Neural cell (in vitro differentiated cells): ENCODE results near the gene CAPS. TPM values are rescaled to one million over a fixed set of nuclear protein-coding genes. Genes with fewer than 3 reads are reported as not detected.

ENCODE experiments used
- H2AFZ ChIP-seq: fragments of 200-600, 300-800 bp; sonication (generic), shearing (Covaris generic); 2 replicates; pipeline ENCODE4 v1.6.0; 2014; ENCODE audit warnings: low read depth, mild to moderate bottlenecking, antibody characterized with exemption, low read length, moderate library complexity
- H3F3A ChIP-seq: fragments of 200-600 bp; shearing (Covaris generic); 2 replicates; pipeline ENCODE4 v1.6.1; 2016; ENCODE audit warnings: mild to moderate bottlenecking, moderate library complexity, mixed read lengths, antibody characterized with exemption, low read length; ENCODE audit not compliant: insufficient read depth, poor library complexity, severe bottlenecking
- H3K27ac ChIP-seq: fragments of 200-600, 300-800 bp; sonication (generic), shearing (Covaris generic); 2 replicates; pipeline ENCODE4 v1.5.1; 2014; ENCODE audit warnings: mild to moderate bottlenecking, low read length, moderate library complexity
- H3K27me3 ChIP-seq: fragments of 300-800, 200-600 bp; sonication (generic), shearing (Covaris generic); 2 replicates; pipeline ENCODE4 v1.6.0; 2014; ENCODE audit warnings: mild to moderate bottlenecking, low read depth, low read length, moderate library complexity; ENCODE audit not compliant: insufficient read depth
- H3K36me3 ChIP-seq: fragments of 300-800, 200-600 bp; sonication (generic), shearing (Covaris generic); 2 replicates; pipeline ENCODE4 v1.5.1; 2014; ENCODE audit warnings: mild to moderate bottlenecking, antibody characterized with exemption, low read length, moderate library complexity; ENCODE audit not compliant: insufficient read depth
- H3K4me2 ChIP-seq: fragments of 300-800, 200-600 bp; sonication (generic), shearing (Covaris generic); 2 replicates; pipeline ENCODE4 v1.6.0; 2014; ENCODE audit warnings: mild to moderate bottlenecking, low read length
- H3K4me3 ChIP-seq: fragments of 300-800, 200-600 bp; sonication (generic), shearing (Covaris generic); 2 replicates; pipeline ENCODE4 v1.5.1; 2014; ENCODE audit warnings: mild to moderate bottlenecking, low read length, moderate library complexity
- H3K79me2 ChIP-seq: fragments of 200-600 bp; shearing (Covaris generic); replicated peaks from 2 replicates; pipeline ENCODE4 v1.6.0; 2014; ENCODE audit warnings: mild to moderate bottlenecking, low read length, moderate library complexity; ENCODE audit not compliant: insufficient read depth
- H3K9ac ChIP-seq: fragments of 300-800, 200-600 bp; sonication (generic), shearing (Covaris generic); 2 replicates; pipeline ENCODE4 v1.6.1; 2016; ENCODE audit warnings: mild to moderate bottlenecking, low read length, mixed read lengths
- H3K9me2 ChIP-seq: fragments of 200-600 bp; shearing (Covaris generic); 2 replicates; pipeline ENCODE4 v1.6.1; 2016; ENCODE audit warnings: mild to moderate bottlenecking, low read length, mixed read lengths; ENCODE audit not compliant: insufficient read depth
- H3K9me3 ChIP-seq: fragments of 200-600, 300-800 bp; sonication (generic), shearing (Covaris generic); 2 replicates; pipeline ENCODE4 v1.6.1; 2016; ENCODE audit warnings: mild to moderate bottlenecking, mixed run types, low read length, moderate library complexity, mixed read lengths
- H4K20me1 ChIP-seq: fragments of 200-600 bp; shearing (Covaris generic); 2 replicates; pipeline ENCODE4 v1.6.1; 2016; ENCODE audit warnings: mild to moderate bottlenecking, mixed run types; ENCODE audit not compliant: insufficient read depth
- CTCF ChIP-seq: fragments of 450-650 bp; IDR thresholded peaks from 2 replicates; pipeline ENCODE4 v1.5.1; 2014; ENCODE audit warnings: antibody characterized with exemption, mild to moderate bottlenecking, moderate library complexity; ENCODE audit not compliant: poor library complexity, severe bottlenecking
- EP300 ChIP-seq: fragments of 450-650 bp; conservative IDR thresholded peaks from 2 replicates; pipeline ENCODE4 v1.6.1; 2014; ENCODE audit warnings: antibody characterized with exemption, mild to moderate bottlenecking, moderate library complexity; ENCODE audit not compliant: poor library complexity, severe bottlenecking
- EZH2 ChIP-seq: fragments of 200-600, 300-800 bp; shearing (Covaris generic), sonication (generic); IDR thresholded peaks from 2 replicates; pipeline ENCODE4 v1.6.1; 2014; ENCODE audit warnings: antibody characterized with exemption, low read length, borderline replicate concordance, mild to moderate bottlenecking; ENCODE audit not compliant: insufficient read depth, poor library complexity, severe bottlenecking
- MXI1 ChIP-seq: fragments of 450-650 bp; conservative IDR thresholded peaks from 2 replicates; pipeline ENCODE4 v1.6.1; 2014; ENCODE audit warnings: antibody characterized with exemption, mild to moderate bottlenecking; ENCODE audit not compliant: poor library complexity, severe bottlenecking
- POLR2AphosphoS5 ChIP-seq: IDR thresholded peaks from 2 replicates; pipeline ENCODE4 v1.6.1; 2012
- RAD21 ChIP-seq: fragments of 450-650 bp; conservative IDR thresholded peaks from 2 replicates; pipeline ENCODE4 v1.6.1; 2014; ENCODE audit warnings: antibody characterized with exemption, mild to moderate bottlenecking, moderate library complexity
- REST ChIP-seq: IDR thresholded peaks from 2 replicates; pipeline ENCODE4 v1.6.1; 2012; ENCODE audit warnings: borderline replicate concordance
- SMC3 ChIP-seq: fragments of 450-650 bp; conservative IDR thresholded peaks from 2 replicates; pipeline ENCODE4 v1.6.1; 2014; ENCODE audit warnings: antibody characterized with exemption, mild to moderate bottlenecking, moderate library complexity; ENCODE audit not compliant: poor library complexity
- TAF1 ChIP-seq: IDR thresholded peaks from 2 replicates; pipeline ENCODE4 v1.6.1; 2012; ENCODE audit warnings: low read depth
- polyA plus RNA-seq: library from polyadenylated mRNA; depleted of rRNA; stranded (reverse); fragments of >200 nt; gene quantifications from 2 replicates; pipeline ENCODE4 v1.2.3, GENCODE V29; 2014

The CAPS gene
- polyA plus RNA-seq, 1 donor from 2014 or later = 10.5 TPM

- Histone ChIP-seq H3F3A (no peaks in the 10 kb centered on the region), H3K9me3 (no peaks in the 10 kb centered on the region), H3K36me3 (no peaks in the 10 kb centered on the region), H4K20me1 (no peaks in the 10 kb centered on the region), H2AFZ (no peak overlapping the region), H3K9me2 (no peaks in the 10 kb centered on the region), H3K4me3 (no peak overlapping the region), H3K79me2 (no peaks in the 10 kb centered on the region), H3K27me3 (no peaks in the 10 kb centered on the region), H3K27ac (no peak overlapping the region), H3K9ac (no peak overlapping the region), H3K4me2 (no peak overlapping the region)
- TF ChIP-seq TAF1 (no peak), MXI1 (no peak), RAD21 (no peak), EZH2 (no peak), REST (no peak), POLR2AphosphoS5 (no peak), SMC3 (no peak), EP300 (no peak), CTCF (no peak)
Observed at GRCh38 chr19:5877427-5877826, 36.6 kb upstream of the CAPS start.

- Histone ChIP-seq H3K27me3 (no peaks in the 10 kb centered on the region), H3K27ac (no peak overlapping the region), H3K79me2 (no peaks in the 10 kb centered on the region), H3F3A (no peaks in the 10 kb centered on the region), H2AFZ (no peak overlapping the region), H3K4me3 (no peak overlapping the region), H4K20me1 (no peaks in the 10 kb centered on the region), H3K9me2 (no peaks in the 10 kb centered on the region), H3K4me2 (no peak overlapping the region), H3K9ac (no peak overlapping the region), H3K9me3 (no peaks in the 10 kb centered on the region), H3K36me3 (no peaks in the 10 kb centered on the region)
- TF ChIP-seq EP300 = no peak
- no peak for TF ChIP-seq CTCF
- no peak for TF ChIP-seq POLR2AphosphoS5
- TF ChIP-seq TAF1 = no peak
- no peak for TF ChIP-seq MXI1
- no peak for TF ChIP-seq EZH2
- TF ChIP-seq RAD21 = no peak
- no peak for TF ChIP-seq SMC3
- TF ChIP-seq REST = no peak
Observed at GRCh38 chr19:5877882-5878281, 36.2 kb upstream of the CAPS start.
